ENCODE measurements around the gene TPM1. TPM values are rescaled to one million over a fixed set of nuclear protein-coding genes. Genes with fewer than 3 reads are reported as not detected.

TPM1 gene
- polyA plus RNA-seq, 1 of the 3 experiments (the other 2 are of a cell fraction), result 1,371 TPM

DNA sequence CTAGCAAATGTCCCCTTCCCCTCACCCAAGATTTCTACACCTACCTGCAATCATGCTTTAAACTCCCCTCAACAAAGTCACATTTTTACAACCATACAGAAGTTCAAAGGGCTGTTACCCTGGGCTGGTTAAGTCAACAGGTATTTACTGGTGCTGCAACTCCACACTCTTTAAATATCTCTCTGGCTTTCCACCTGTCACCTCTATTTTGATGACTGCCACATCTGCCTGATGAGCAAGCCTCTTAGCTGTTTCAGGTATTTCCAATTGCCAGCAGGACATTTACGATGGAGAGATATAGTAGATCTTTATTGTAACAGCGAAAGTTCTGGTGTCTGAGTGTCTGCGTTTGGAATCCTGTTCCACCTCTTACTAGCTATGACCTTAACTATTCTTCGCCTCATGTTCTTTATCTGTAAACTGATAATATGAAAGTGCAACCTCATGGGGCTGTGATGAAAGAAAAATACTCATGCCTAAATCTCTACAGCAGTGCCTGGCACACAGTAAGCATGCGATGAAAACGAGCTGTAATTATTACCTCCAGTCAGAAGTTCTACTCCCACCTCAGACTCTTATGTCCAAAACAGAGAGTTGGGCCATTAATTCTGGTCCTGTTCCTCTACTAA, 44.2 kb upstream of the TPM1 start:
- no peak for DNase-seq
- peaks cover 8 to 10% of the 10 kb centered on the region in 2 experiments; a peak in 2 of 4 replicates for H3K4me1 ChIP-seq (ENCODE audit: control insufficient read depth in 1 of 2, insufficient read depth in 2 of 2, low read depth in 1 of 2, low read length in 1 of 2)
- no peaks in the 10 kb centered on the region for H3K27me3 ChIP-seq (ENCODE audit: insufficient read depth)
- H3K9me2 ChIP-seq, result no peaks in the 10 kb centered on the region
- H3K4me3 ChIP-seq (ENCODE audit: low read depth in 2 of 2, low read length in 1 of 2), result no peak overlapping the region
- H3K36me3 ChIP-seq (replicated peaks in 1 of 2; ENCODE audit: control insufficient read depth in 1 of 2, insufficient read depth in 2 of 2, low read length in 1 of 2), result no peaks in the 10 kb centered on the region
- peaks cover 8% of the 10 kb centered on the region for H3F3A ChIP-seq (replicated peaks; ENCODE audit: insufficient read depth)
- no peaks in the 10 kb centered on the region for H3K9me3 ChIP-seq
- ChIA-PET POLR2A (no interaction called here), CTCF (interaction anchor here (1.0 to 1.3 kb wide), 2 partner anchors 12 to 50 kb away, joined by 3 read pairs; no protein-coding TSS in a partner anchor)
- no peak overlapping the region for H3K9ac ChIP-seq
- H3K4me2 ChIP-seq, result no peak overlapping the region
- no peak overlapping the region for H3K27ac ChIP-seq (ENCODE audit: low read depth in 2 of 2, low read length in 1 of 2)
- H4K20me1 ChIP-seq (ENCODE audit: insufficient read depth), result no peaks in the 10 kb centered on the region
- no peaks in the 10 kb centered on the region for H3K79me2 ChIP-seq (ENCODE audit: insufficient read depth)
- H2AFZ ChIP-seq (ENCODE audit: low read depth), result no peak overlapping the region; the same call in 1 of the 2 replicates
- WGBS (ENCODE audit: low lambda C conversion rate), result 97% methylated on average over 6 of the region's 6 CpGs
- no peak for TF ChIP-seq MXI1 (IDR thresholded peaks at IDR 0.05; ENCODE audit: low read depth, low read length)
- TF ChIP-seq, protein P1, sequence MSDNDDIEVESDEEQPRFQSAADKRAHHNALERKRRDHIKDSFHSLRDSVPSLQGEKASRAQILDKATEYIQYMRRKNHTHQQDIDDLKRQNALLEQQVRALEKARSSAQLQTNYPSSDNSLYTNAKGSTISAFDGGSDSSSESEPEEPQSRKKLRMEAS (IDR thresholded peaks at IDR 0.05; ENCODE audit: low read depth), result no peak
- TF ChIP-seq TCF12 (IDR thresholded peaks at IDR 0.05), result no peak
- no peak for TF ChIP-seq MEF2A (IDR thresholded peaks at IDR 0.05; ENCODE audit: borderline replicate concordance, low read depth)
- no peak for TF ChIP-seq GABPA (IDR thresholded peaks at IDR 0.05; ENCODE audit: low read depth)
- TF ChIP-seq, protein P2, sequence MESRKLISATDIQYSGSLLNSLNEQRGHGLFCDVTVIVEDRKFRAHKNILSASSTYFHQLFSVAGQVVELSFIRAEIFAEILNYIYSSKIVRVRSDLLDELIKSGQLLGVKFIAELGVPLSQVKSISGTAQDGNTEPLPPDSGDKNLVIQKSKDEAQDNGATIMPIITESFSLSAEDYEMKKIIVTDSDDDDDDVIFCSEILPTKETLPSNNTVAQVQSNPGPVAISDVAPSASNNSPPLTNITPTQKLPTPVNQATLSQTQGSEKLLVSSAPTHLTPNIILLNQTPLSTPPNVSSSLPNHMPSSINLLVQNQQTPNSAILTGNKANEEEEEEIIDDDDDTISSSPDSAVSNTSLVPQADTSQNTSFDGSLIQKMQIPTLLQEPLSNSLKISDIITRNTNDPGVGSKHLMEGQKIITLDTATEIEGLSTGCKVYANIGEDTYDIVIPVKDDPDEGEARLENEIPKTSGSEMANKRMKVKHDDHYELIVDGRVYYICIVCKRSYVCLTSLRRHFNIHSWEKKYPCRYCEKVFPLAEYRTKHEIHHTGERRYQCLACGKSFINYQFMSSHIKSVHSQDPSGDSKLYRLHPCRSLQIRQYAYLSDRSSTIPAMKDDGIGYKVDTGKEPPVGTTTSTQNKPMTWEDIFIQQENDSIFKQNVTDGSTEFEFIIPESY (IDR thresholded peaks at IDR 0.05; ENCODE audit: borderline replicate concordance, low read depth), result no peak
- no peak for TF ChIP-seq RFX5 (IDR thresholded peaks at IDR 0.05; ENCODE audit: low read length)
- no peak for TF ChIP-seq RCOR1 (IDR thresholded peaks at IDR 0.05; ENCODE audit: low read length)
- no peak for TF ChIP-seq SIN3A (IDR thresholded peaks at IDR 0.05; ENCODE audit: borderline replicate concordance, low read depth, low read length)
- TF ChIP-seq ELF1 (IDR thresholded peaks at IDR 0.05), result no peak
- TF ChIP-seq SMC3 (IDR thresholded peaks at IDR 0.05; ENCODE audit: low read depth, low read length), result no peak
- TF ChIP-seq TAF1 (IDR thresholded peaks at IDR 0.05; ENCODE audit: borderline replicate concordance, low read depth, low read length), result no peak
- no peak for TF ChIP-seq CHD2 (IDR thresholded peaks at IDR 0.05; ENCODE audit: low read length, partially characterized antibody)
- TF ChIP-seq GATA2 (CRISPR knock-in tag; IDR thresholded peaks at IDR 0.05), result no peak
- TF ChIP-seq JUND (IDR thresholded peaks at IDR 0.05), result no peak
- TF ChIP-seq FOSL2 (IDR thresholded peaks at IDR 0.05; ENCODE audit: borderline replicate concordance, low read depth), result no peak
- no peak for TF ChIP-seq RAD21 (IDR thresholded peaks at IDR 0.05; ENCODE audit: low read length)
- TF ChIP-seq FOXJ3 (CRISPR knock-in tag; IDR thresholded peaks at IDR 0.05), result no peak
- TF ChIP-seq, protein P3, sequence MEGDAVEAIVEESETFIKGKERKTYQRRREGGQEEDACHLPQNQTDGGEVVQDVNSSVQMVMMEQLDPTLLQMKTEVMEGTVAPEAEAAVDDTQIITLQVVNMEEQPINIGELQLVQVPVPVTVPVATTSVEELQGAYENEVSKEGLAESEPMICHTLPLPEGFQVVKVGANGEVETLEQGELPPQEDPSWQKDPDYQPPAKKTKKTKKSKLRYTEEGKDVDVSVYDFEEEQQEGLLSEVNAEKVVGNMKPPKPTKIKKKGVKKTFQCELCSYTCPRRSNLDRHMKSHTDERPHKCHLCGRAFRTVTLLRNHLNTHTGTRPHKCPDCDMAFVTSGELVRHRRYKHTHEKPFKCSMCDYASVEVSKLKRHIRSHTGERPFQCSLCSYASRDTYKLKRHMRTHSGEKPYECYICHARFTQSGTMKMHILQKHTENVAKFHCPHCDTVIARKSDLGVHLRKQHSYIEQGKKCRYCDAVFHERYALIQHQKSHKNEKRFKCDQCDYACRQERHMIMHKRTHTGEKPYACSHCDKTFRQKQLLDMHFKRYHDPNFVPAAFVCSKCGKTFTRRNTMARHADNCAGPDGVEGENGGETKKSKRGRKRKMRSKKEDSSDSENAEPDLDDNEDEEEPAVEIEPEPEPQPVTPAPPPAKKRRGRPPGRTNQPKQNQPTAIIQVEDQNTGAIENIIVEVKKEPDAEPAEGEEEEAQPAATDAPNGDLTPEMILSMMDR (IDR thresholded peaks at IDR 0.05), result no peak
